Ishikawa (cell line): Measurements from ENCODE around the gene METTL24.

Experiments
- CREB1 ChIP-seq: IDR thresholded peaks from 2 replicates; pipeline ENCODE4 v1.6.1; 2012; ENCODE audit warnings: low read depth
- FOXM1 ChIP-seq: IDR thresholded peaks from 2 replicates; pipeline ENCODE4 v1.6.1; 2012; ENCODE audit warnings: low read depth, borderline replicate concordance
- MAX ChIP-seq: IDR thresholded peaks from 2 replicates; pipeline ENCODE4 v1.6.1; 2012
- NFIC ChIP-seq: IDR thresholded peaks from 2 replicates; pipeline ENCODE4 v1.6.1; 2012
- TAF1 ChIP-seq: IDR thresholded peaks from 2 replicates; pipeline ENCODE4 v1.6.1; 2012; ENCODE audit warnings: low read depth, mild to moderate bottlenecking
- TCF12 ChIP-seq: IDR thresholded peaks from 2 replicates; pipeline ENCODE4 v1.6.1; 2012; ENCODE audit warnings: low read depth
- TEAD4 ChIP-seq: IDR thresholded peaks from 2 replicates; pipeline ENCODE4 v1.6.1; 2012
- USF1 ChIP-seq: IDR thresholded peaks from 2 replicates; pipeline ENCODE4 v1.6.1; 2012
- ZBTB7A ChIP-seq: IDR thresholded peaks from 2 replicates; pipeline ENCODE4 v1.6.1; 2012; ENCODE audit warnings: low read depth

- no peak for TF ChIP-seq TAF1
- TF ChIP-seq ZBTB7A = no peak
- TF ChIP-seq CREB1 = no peak
- TF ChIP-seq FOXM1 = no peak
- no peak for TF ChIP-seq NFIC
- no peak for TF ChIP-seq USF1
- no peak for TF ChIP-seq MAX
- TF ChIP-seq TCF12 = no peak
- TF ChIP-seq TEAD4 = no peak
Observed at GRCh38 chr6:110398778-110399177, 40.6 kb upstream of the METTL24 start.
